Tibial nerve (tissue), 4 donors: Measurements from ENCODE around the gene UBALD2. TPM values are rescaled to one million over a fixed set of nuclear protein-coding genes. Genes with fewer than 3 reads are reported as not detected.
A peak's percentile ranks its signal among the peaks of the same experiment; 100 is the strongest.

Source experiments
- DNase-seq, 2 donors: peaks; one replicate each; pipeline ENCODE4 v3.0.0-alpha.2; 2019; ENCODE audit warnings: low spot score in 2 of 2
- H3K27ac ChIP-seq, 4 donors: fragments of 200-600 bp; sonication (generic) in 3 of 4; one replicate each; pipeline ENCODE4 v1.5.1; 2017 to 2019; ENCODE audit warnings: mild to moderate bottlenecking in 1 of 4
- H3K27me3 ChIP-seq, 2 donors: fragments of 200-600 bp; sonication (generic) in 1 of 2; one replicate each; pipeline versions ENCODE4 v1.5.1 to v1.6.0; 2017 to 2019
- H3K36me3 ChIP-seq, 3 donors: fragments of 200-600 bp; sonication (generic); one replicate each; pipeline ENCODE4 v1.5.1; 2018 to 2019
- H3K4me1 ChIP-seq, 4 donors: fragments of 200-600 bp; sonication (generic) in 3 of 4; one replicate each; pipeline ENCODE4 v1.5.1; 2017 to 2019
- H3K4me3 ChIP-seq, 4 donors: fragments of 200-600 bp; sonication (generic) in 3 of 4; one replicate each; pipeline ENCODE4 v1.5.1; 2017 to 2019; ENCODE audit warnings: mild to moderate bottlenecking in 1 of 4, moderate library complexity in 1 of 4
- H3K9me3 ChIP-seq, 4 donors: fragments of 200-600 bp; sonication (generic) in 3 of 4; one replicate each; pipeline ENCODE4 v1.5.1; 2017 to 2019
- EP300 ChIP-seq, 2 donors: sonication (generic); formaldehyde crosslinking; IDR thresholded peaks; one replicate each; pipeline ENCODE4 v1.6.1; 2017; ENCODE audit warnings: antibody characterized with exemption in 2 of 2, mild to moderate bottlenecking in 1 of 2
- POLR2A ChIP-seq, 2 donors: fragments of 450-650 bp; IDR thresholded peaks; one replicate each; pipeline ENCODE4 v1.6.1; 2017; ENCODE audit warnings: antibody characterized with exemption in 2 of 2, mild to moderate bottlenecking in 2 of 2, moderate library complexity in 2 of 2
- WGBS, 2 donors: methylation state at CpG; one replicate each; pipeline ENCODE4 v1.1.5; 2018; 5-methylcytosine and 5-hydroxymethylcytosine counted together
- total RNA-seq, 4 donors: library from RNA; depleted of rRNA; stranded (reverse); fragments of >200 nt; gene quantifications; one replicate each; pipeline ENCODE4 v1.1.0, GENCODE V29; 2016
- TF ChIP-seq, protein P1 (sequence below), 5 experiments: fragments of 200-600 bp in 3 of 5; fragments of 450-650 bp in 2 of 5; sonication (generic) in 3 of 5; IDR thresholded peaks; one replicate each; pipeline ENCODE4 v1.5.1; 2016 to 2019; ENCODE audit warnings: antibody characterized with exemption in 5 of 5, mild to moderate bottlenecking in 3 of 5, moderate library complexity in 2 of 5

The UBALD2 gene
- total RNA-seq, 4 donors from 2014 or later, result 12.7 to 26.9 (median 20.4) TPM

DNA sequence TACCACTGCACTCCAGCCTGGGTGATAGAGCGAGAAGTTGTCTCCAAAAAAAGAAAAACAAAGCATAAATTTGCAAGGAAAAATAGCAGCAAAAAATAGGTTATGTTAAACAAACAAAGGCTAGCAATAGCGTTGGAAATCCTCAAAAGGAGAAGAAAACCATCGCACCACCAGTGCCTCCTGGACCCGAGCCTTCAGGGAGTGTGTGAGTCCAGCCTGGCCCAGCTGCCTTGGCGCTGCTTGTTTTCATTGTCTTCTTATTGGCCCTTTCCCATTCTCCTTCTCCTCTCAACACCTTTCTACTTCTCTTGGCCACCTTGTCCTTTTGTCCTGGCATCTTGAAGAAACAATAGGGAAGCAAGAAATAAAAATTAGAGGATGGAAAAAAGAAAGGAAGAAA is 4.5 kb upstream of the UBALD2 start:
- 64 to 74% methylated on average over 5 of the region's 5 CpGs for WGBS, 2 donors
- no peak for DNase-seq
- no peak overlapping the region for H3K4me3 ChIP-seq
- no peaks in the 10 kb centered on the region for H3K27me3 ChIP-seq
- no peaks in the 10 kb centered on the region for H3K9me3 ChIP-seq
- peak overlapping the region in 3 of 4 donors; percentile 70 to 94 (median 86) for H3K27ac ChIP-seq
- TF ChIP-seq POLR2A (IDR thresholded peaks at IDR 0.05) (no peak), EP300 (IDR thresholded peaks at IDR 0.05) (no peak)
- TF ChIP-seq, protein P1, sequence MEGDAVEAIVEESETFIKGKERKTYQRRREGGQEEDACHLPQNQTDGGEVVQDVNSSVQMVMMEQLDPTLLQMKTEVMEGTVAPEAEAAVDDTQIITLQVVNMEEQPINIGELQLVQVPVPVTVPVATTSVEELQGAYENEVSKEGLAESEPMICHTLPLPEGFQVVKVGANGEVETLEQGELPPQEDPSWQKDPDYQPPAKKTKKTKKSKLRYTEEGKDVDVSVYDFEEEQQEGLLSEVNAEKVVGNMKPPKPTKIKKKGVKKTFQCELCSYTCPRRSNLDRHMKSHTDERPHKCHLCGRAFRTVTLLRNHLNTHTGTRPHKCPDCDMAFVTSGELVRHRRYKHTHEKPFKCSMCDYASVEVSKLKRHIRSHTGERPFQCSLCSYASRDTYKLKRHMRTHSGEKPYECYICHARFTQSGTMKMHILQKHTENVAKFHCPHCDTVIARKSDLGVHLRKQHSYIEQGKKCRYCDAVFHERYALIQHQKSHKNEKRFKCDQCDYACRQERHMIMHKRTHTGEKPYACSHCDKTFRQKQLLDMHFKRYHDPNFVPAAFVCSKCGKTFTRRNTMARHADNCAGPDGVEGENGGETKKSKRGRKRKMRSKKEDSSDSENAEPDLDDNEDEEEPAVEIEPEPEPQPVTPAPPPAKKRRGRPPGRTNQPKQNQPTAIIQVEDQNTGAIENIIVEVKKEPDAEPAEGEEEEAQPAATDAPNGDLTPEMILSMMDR (IDR thresholded peaks at IDR 0.05), result no peak
- H3K36me3 ChIP-seq, result no peaks in the 10 kb centered on the region
- peaks cover 0 to 63% (median 46%) of the 10 kb centered on the region in 4 donors for H3K4me1 ChIP-seq

DNA sequence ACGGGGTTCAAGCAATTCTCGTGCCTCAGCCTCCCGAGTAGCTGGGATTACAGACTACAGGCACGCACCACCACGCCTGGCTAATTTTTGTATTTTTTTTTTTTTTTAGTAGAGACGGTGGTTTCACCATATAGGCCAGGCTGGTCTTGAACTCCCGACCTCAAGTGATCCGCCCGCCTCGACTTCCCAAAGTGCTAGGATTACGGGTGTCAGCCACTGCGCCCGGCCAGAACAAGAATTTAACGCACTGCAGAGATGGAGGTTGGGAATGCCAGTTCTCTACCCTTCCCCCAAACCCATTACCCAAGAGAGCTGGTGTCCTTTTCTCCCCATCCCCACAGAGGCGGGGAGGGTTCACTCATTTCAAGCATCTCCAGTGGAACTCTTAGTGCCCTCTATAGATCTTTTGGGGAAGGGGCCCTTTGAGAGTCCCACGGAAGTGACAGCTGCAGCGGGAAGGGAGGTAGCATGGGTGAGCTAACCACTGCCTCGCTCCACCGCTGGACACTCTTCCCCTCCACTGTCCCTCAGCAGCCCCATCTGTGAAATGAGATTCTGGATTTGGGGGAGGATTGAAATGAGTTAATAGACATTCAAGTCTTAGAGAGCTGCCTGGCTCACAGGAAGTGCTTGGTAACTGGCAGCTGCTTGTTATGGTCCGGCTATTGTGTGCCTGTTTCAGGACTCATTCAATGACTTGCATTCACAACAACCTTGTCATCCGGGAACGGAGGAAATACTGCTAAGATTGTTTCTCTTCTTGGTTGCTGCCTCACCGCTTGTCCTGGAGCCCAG is 3.5 kb upstream of the UBALD2 start:
- Histone ChIP-seq H3K36me3 (no peaks in the 10 kb centered on the region), H3K4me1 (peaks cover 0 to 67% (median 48%) of the 10 kb centered on the region in 4 donors), H3K4me3 (no peak overlapping the region), H3K27ac (peak overlapping the region; percentile 43 to 94 (median 76)), H3K9me3 (no peaks in the 10 kb centered on the region), H3K27me3 (no peaks in the 10 kb centered on the region)
- 67 to 70% methylated on average over 23 of the region's 23 CpGs for WGBS, 2 donors
- peak in 1 of 2 donors; percentile 53 for TF ChIP-seq EP300 (IDR thresholded peaks at IDR 0.05)
- TF ChIP-seq, protein P1 (IDR thresholded peaks at IDR 0.05), result no peak
- no peak for DNase-seq

DNA sequence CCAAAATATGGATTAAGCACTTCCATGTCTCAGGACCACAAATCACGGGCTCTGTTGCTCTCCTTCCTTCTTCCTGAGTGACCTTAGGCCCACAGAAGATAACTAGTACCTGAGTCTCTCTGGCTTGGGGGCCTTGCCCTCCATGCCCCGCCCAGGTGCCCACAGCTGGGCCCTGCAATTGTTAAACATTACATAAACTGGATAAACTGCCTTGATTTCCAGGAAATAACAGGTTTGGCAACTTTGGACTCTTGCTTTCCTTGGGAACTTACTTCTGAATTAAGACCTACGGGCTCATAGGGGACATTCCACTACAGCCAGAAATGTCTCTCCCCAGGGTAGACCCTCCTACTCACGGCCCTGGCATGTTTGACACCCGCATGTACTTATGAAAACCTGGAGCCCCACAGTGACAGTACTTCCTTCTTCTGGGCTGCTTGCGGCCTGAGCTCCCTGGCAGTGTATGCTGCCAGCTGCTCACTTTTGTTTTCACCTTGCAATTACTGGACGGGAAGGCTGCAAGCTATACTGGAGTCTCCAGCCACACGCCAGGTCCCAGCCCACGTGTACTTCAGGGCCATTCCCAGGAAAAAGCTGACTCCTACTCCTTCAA is 2.3 kb upstream of the UBALD2 start:
- no peak for DNase-seq
- 48 to 56% methylated on average over 9 of the region's 9 CpGs for WGBS, 2 donors
- peak overlapping the region in 3 of 4 donors; percentile 70 to 94 (median 83) for H3K27ac ChIP-seq

DNA sequence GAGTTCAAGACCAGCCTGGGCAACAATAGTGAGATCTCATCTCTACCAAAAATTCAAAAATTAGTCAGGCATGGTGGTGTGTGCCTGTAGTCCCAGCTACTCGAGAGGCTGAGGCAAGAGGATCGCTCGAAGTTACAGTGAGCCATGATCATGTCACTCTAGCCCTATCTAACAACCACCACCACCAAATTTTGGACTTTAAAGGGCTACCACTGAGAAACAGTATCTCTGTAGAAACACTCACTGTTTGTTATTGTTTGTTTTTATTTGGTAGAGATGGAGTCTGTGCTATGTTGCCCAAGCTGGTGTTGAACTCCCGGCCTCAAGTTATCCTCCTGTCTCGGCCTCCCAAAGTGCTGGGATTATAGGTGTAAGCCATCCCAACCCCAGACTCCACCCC is 1.3 kb upstream of the UBALD2 start:
- no peak for DNase-seq
- peaks cover 0 to 2% (median 0%) of the 10 kb centered on the region in 3 donors for H3K36me3 ChIP-seq
- WGBS, 2 donors, result 91 to 95% methylated on average over 5 of the region's 5 CpGs
- no peaks in the 10 kb centered on the region for H3K9me3 ChIP-seq
- peaks cover 0 to 82% (median 66%) of the 10 kb centered on the region in 4 donors for H3K4me1 ChIP-seq
- TF ChIP-seq EP300 (IDR thresholded peaks at IDR 0.05) (no peak), POLR2A (IDR thresholded peaks at IDR 0.05) (no peak)
- TF ChIP-seq, protein P1 (IDR thresholded peaks at IDR 0.05), result no peak
- H3K27me3 ChIP-seq, result no peaks in the 10 kb centered on the region
- peak overlapping the region in 3 of 4 donors; percentile 70 to 94 (median 83) for H3K27ac ChIP-seq
- no peak overlapping the region for H3K4me3 ChIP-seq

More for the DNA sequence above, 2.3 kb upstream of the UBALD2 start:
- H3K27me3 ChIP-seq, result no peaks in the 10 kb centered on the region
- no peak overlapping the region for H3K4me3 ChIP-seq
- no peaks in the 10 kb centered on the region for H3K36me3 ChIP-seq
- peaks cover 0 to 79% (median 60%) of the 10 kb centered on the region in 4 donors for H3K4me1 ChIP-seq
- H3K9me3 ChIP-seq, result no peaks in the 10 kb centered on the region
- TF ChIP-seq EP300 (IDR thresholded peaks at IDR 0.05) (no peak), POLR2A (IDR thresholded peaks at IDR 0.05) (no peak)
- TF ChIP-seq, protein P1 (IDR thresholded peaks at IDR 0.05), result no peak

DNA sequence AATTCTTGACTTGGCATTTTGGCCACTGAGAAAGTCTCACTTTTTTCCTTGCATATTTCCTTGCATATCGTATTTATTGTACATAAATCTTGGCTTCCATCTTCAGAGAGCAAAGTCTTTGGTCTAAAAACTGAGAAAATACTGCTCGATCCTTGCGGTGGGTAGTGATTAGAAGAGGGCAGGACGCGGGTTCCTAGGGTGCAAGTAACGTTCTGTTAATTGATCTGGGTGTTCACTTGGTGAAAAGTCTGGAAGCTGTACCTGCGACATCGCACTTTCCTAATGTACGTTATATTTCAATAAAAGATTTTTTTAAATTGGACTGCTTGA is 758 bp upstream of the UBALD2 start:
- WGBS, 2 donors, result 30 to 32% methylated on average over 9 of the region's 9 CpGs
- no peaks in the 10 kb centered on the region for H3K9me3 ChIP-seq
- TF ChIP-seq EP300 (IDR thresholded peaks at IDR 0.05), result no peak
- TF ChIP-seq, protein P1 (IDR thresholded peaks at IDR 0.05), result no peak
- no peak for TF ChIP-seq POLR2A (IDR thresholded peaks at IDR 0.05)
- H3K36me3 ChIP-seq, result peaks cover 0 to 6% (median 0%) of the 10 kb centered on the region in 3 donors
- DNase-seq, result no peak
- H3K4me3 ChIP-seq, result peak overlapping the region in 1 of 4 donors; percentile 19
- H3K4me1 ChIP-seq, result peaks cover 0 to 84% (median 67%) of the 10 kb centered on the region in 4 donors
- H3K27ac ChIP-seq, result peak overlapping the region in 3 of 4 donors; percentile 70 to 94 (median 83)
- H3K27me3 ChIP-seq, result no peaks in the 10 kb centered on the region
